Erythroblast (primary cell): ENCODE results near the gene ACADS.

ENCODE experiments used
- GATA1 ChIP-seq: IDR thresholded peaks from 2 replicates; pipeline ENCODE4 v1.6.1; 2011; ENCODE audit warnings: low read depth, mild to moderate bottlenecking, control low read depth, low read length, moderate library complexity
- POLR2A ChIP-seq: IDR thresholded peaks from 2 replicates; pipeline ENCODE4 v1.6.1; 2011; ENCODE audit warnings: mild to moderate bottlenecking, low read length

DNA sequence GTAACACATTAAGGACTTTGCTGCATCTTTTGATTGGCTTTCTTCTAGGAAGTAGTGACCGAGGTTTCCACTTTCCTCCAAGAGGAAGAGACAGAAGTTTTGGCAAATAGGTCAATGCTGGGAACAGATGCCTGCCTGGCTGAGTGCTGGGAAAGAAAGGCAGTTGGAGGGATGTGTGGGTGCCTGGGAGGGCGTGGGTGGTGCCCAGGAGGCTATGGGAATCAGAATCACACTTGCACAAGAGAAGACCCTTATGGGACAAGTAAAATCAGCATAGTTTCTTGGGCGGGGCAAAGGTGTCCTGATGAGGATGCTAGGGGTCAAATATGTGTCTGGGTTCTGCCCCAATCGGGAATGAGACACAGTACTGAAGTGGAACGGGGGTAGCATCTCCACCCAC lies 906 bp upstream of the ACADS start:
- TF ChIP-seq POLR2A, result no peak
- TF ChIP-seq GATA1, result no peak
